ENCODE data around the gene DSG3. TPM values are rescaled to one million over a fixed set of nuclear protein-coding genes. Genes with fewer than 3 reads are reported as not detected.

The DSG3 gene
- total RNA-seq, 2 donors from 2014 or later: 1.3 to 2.3 TPM

GRCh38 chr18:31430072-31430471, 17.5 kb upstream of the DSG3 start:
- 65% methylated on average over 4 of the region's 4 CpGs for WGBS
- DNase-seq (ENCODE audit: low spot score): no peak
- Histone ChIP-seq H3K9me3 (no peaks in the 10 kb centered on the region), H3K27me3 (replicated peaks; ENCODE audit: insufficient read depth) (no peaks in the 10 kb centered on the region), H3K4me3 (no peak overlapping the region), H3K27ac (no peak overlapping the region), H3K36me3 (no peaks in the 10 kb centered on the region), H3K4me1 (replicated peaks) (no peaks in the 10 kb centered on the region)
- no peak for TF ChIP-seq POLR2A (IDR thresholded peaks at IDR 0.05)
- no peak for TF ChIP-seq POLR2AphosphoS5 (IDR thresholded peaks at IDR 0.05)
- TF ChIP-seq CTCF (IDR thresholded peaks at IDR 0.05): no peak
- intact Hi-C loops (cut with DNase I): no loop called here

- Histone ChIP-seq H3K4me3 (no peak overlapping the region), H3K36me3 (no peaks in the 10 kb centered on the region), H3K4me1 (replicated peaks) (no peaks in the 10 kb centered on the region), H3K9me3 (no peaks in the 10 kb centered on the region), H3K27me3 (replicated peaks; ENCODE audit: insufficient read depth) (no peaks in the 10 kb centered on the region), H3K27ac (no peak overlapping the region)
- WGBS: 83% methylated on average over 1 of the region's 1 CpG
- no peak for TF ChIP-seq POLR2AphosphoS5 (IDR thresholded peaks at IDR 0.05)
- TF ChIP-seq CTCF (IDR thresholded peaks at IDR 0.05): no peak
- no peak for TF ChIP-seq POLR2A (IDR thresholded peaks at IDR 0.05)
- no peak for DNase-seq (ENCODE audit: low spot score)
- intact Hi-C loops (cut with DNase I): no loop called here
These were observed 17.0 kb upstream of the DSG3 start for GRCh38 chr18:31430554-31430953.

GRCh38 chr18:31432316-31432715, 15.2 kb upstream of the DSG3 start:
- H3K27ac ChIP-seq: no peak overlapping the region
- no peaks in the 10 kb centered on the region for H3K4me1 ChIP-seq (replicated peaks)
- no peaks in the 10 kb centered on the region for H3K27me3 ChIP-seq (replicated peaks; ENCODE audit: insufficient read depth)
- H3K4me3 ChIP-seq: no peak overlapping the region
- H3K36me3 ChIP-seq: no peaks in the 10 kb centered on the region
- no peak for DNase-seq (ENCODE audit: low spot score)
- intact Hi-C loops (cut with DNase I): no loop called here
- 93% methylated on average over 1 of the region's 1 CpG for WGBS
- TF ChIP-seq CTCF (IDR thresholded peaks at IDR 0.05) (no peak), POLR2AphosphoS5 (IDR thresholded peaks at IDR 0.05) (no peak), POLR2A (IDR thresholded peaks at IDR 0.05) (no peak)
- no peaks in the 10 kb centered on the region for H3K9me3 ChIP-seq

- DNase-seq (ENCODE audit: low spot score): no peak
- H3K4me3 ChIP-seq: no peak overlapping the region
- H3K9me3 ChIP-seq: no peaks in the 10 kb centered on the region
- intact Hi-C loops (cut with DNase I): no loop called here
- H3K4me1 ChIP-seq (replicated peaks): no peaks in the 10 kb centered on the region
- H3K36me3 ChIP-seq: no peaks in the 10 kb centered on the region
- H3K27ac ChIP-seq: no peak overlapping the region
- 75% methylated on average over 3 of the region's 3 CpGs for WGBS
- TF ChIP-seq CTCF (IDR thresholded peaks at IDR 0.05): no peak
- TF ChIP-seq POLR2AphosphoS5 (IDR thresholded peaks at IDR 0.05): no peak
- no peak for TF ChIP-seq POLR2A (IDR thresholded peaks at IDR 0.05)
- H3K27me3 ChIP-seq (replicated peaks; ENCODE audit: insufficient read depth): no peaks in the 10 kb centered on the region
These were observed 10.7 kb upstream of the DSG3 start for GRCh38 chr18:31436825-31437224.

- intact Hi-C loops (cut with DNase I): no loop called here
- Histone ChIP-seq H3K27me3 (replicated peaks; ENCODE audit: insufficient read depth) (no peaks in the 10 kb centered on the region), H3K27ac (no peak overlapping the region), H3K4me3 (no peak overlapping the region), H3K4me1 (replicated peaks) (no peaks in the 10 kb centered on the region), H3K9me3 (no peaks in the 10 kb centered on the region), H3K36me3 (no peaks in the 10 kb centered on the region)
- TF ChIP-seq POLR2A (IDR thresholded peaks at IDR 0.05): no peak
- TF ChIP-seq CTCF (IDR thresholded peaks at IDR 0.05): no peak
- no peak for TF ChIP-seq POLR2AphosphoS5 (IDR thresholded peaks at IDR 0.05)
- WGBS: 86% methylated on average over 2 of the region's 2 CpGs
- DNase-seq (ENCODE audit: low spot score): no peak
These were observed 9.1 kb upstream of the DSG3 start for GRCh38 chr18:31438402-31438801.
